GM23248 (cell line): ENCODE results near the gene CCNH. TPM values are rescaled to one million over a fixed set of nuclear protein-coding genes. Genes with fewer than 3 reads are reported as not detected.

Experiments
- DNase-seq: peaks from one replicate; pipeline ENCODE4 v3.0.0-alpha.2; 2015
- H2AFZ ChIP-seq: fragments of 200-600 bp; sonication (generic); 2 replicates; pipeline ENCODE4 v1.6.1; 2016; ENCODE audit warnings: antibody characterized with exemption
- H3F3A ChIP-seq: fragments of 200-600 bp; sonication (generic); 2 replicates; pipeline ENCODE4 v1.6.1; 2016; ENCODE audit warnings: mild to moderate bottlenecking, antibody characterized with exemption, mixed run types; ENCODE audit not compliant: insufficient read depth
- H3K27ac ChIP-seq: fragments of 200-600 bp; sonication (generic); 2 replicates; pipeline ENCODE4 v1.5.1; 2016; ENCODE audit warnings: mild to moderate bottlenecking
- H3K27me3 ChIP-seq: fragments of 200-600 bp; sonication (generic); replicated peaks from 2 replicates; pipeline ENCODE4 v1.6.1; 2016; ENCODE audit warnings: mild to moderate bottlenecking; ENCODE audit not compliant: insufficient read depth
- H3K36me3 ChIP-seq: fragments of 200-600 bp; sonication (generic); 2 replicates; pipeline ENCODE4 v1.6.1; 2016; ENCODE audit warnings: low read depth, mild to moderate bottlenecking
- H3K4me1 ChIP-seq: fragments of 200-600 bp; sonication (generic); 2 replicates; pipeline ENCODE4 v1.6.1; 2016; ENCODE audit warnings: mild to moderate bottlenecking; ENCODE audit not compliant: insufficient read depth
- H3K4me2 ChIP-seq: fragments of 200-600 bp; sonication (generic); one replicate; pipeline ENCODE4 v1.6.1; 2016; ENCODE audit warnings: mild to moderate bottlenecking; ENCODE audit not compliant: unreplicated experiment
- H3K4me3 ChIP-seq: fragments of 200-600 bp; sonication (generic); 2 replicates; pipeline ENCODE4 v1.5.1; 2016; ENCODE audit warnings: mild to moderate bottlenecking
- H3K79me2 ChIP-seq: fragments of 200-600 bp; sonication (generic); 2 replicates; pipeline ENCODE4 v1.6.1; 2016; ENCODE audit warnings: mild to moderate bottlenecking; ENCODE audit not compliant: insufficient read depth
- H3K9ac ChIP-seq: fragments of 200-600 bp; sonication (generic); 2 replicates; pipeline ENCODE4 v1.6.1; 2016; ENCODE audit warnings: mild to moderate bottlenecking
- H3K9me2 ChIP-seq: fragments of 200-600 bp; sonication (generic); 2 replicates; pipeline ENCODE4 v1.6.1; 2016; ENCODE audit warnings: mixed run types, mild to moderate bottlenecking, moderate library complexity; ENCODE audit not compliant: insufficient read depth
- H3K9me3 ChIP-seq: fragments of 200-600 bp; sonication (generic); one replicate; pipeline ENCODE4 v1.6.1; 2017; ENCODE audit warnings: low read depth
- H4K20me1 ChIP-seq: fragments of 200-600 bp; sonication (generic); 2 replicates; pipeline ENCODE4 v1.6.0; 2016; ENCODE audit not compliant: insufficient read depth
- EZH2 ChIP-seq: fragments of 200-600 bp; sonication (generic); IDR thresholded peaks from 2 replicates; pipeline ENCODE4 v1.6.1; 2018; ENCODE audit warnings: antibody characterized with exemption, mild to moderate bottlenecking; ENCODE audit not compliant: insufficient read depth, poor library complexity, severe bottlenecking
- EZH2phosphoT487 ChIP-seq: fragments of 200-600 bp; sonication (generic); IDR thresholded peaks from 2 replicates; pipeline ENCODE4 v1.6.1; 2018; ENCODE audit warnings: antibody characterized with exemption, moderate library complexity, mild to moderate bottlenecking, low read depth; ENCODE audit not compliant: insufficient read depth
- WGBS, 2 experiments: methylation state at CpG; one replicate each; pipeline ENCODE4 v1.1.6; 2015 to 2017; ENCODE audit warnings: low lambda C conversion rate in 2 of 2, low coverage in 1 of 2; ENCODE audit errors: missing lambda C conversion rate in 2 of 2; 5-methylcytosine and 5-hydroxymethylcytosine counted together
- in situ Hi-C: fragments of 300-500 bp; cut with MboI; formaldehyde crosslinking; loops from 2 replicates; pipeline ENCODE4 v1.15.0; 2020
- polyA plus RNA-seq: library from polyadenylated mRNA; unstranded; fragments of >200 nt; fragmentation: Nextera tagmentation; extraction: Ambion mirVana; gene quantifications from 2 replicates; pipeline ENCODE4 v1.2.1, GENCODE V29; 2016
- total RNA-seq: library from RNA; depleted of rRNA; stranded (reverse); fragments of >200 nt; shearing (Covaris generic); gene quantifications from 2 replicates; pipeline ENCODE4 v1.2.3, GENCODE V29; 2014

CCNH gene
- total and polyA plus RNA-seq, 2 experiments from 2014 or later, result 60.2 to 69.7 TPM

GRCh38 chr5:87398981-87399614 lies 13.6 kb downstream of the CCNH start:
- H3K79me2 ChIP-seq, result peaks cover 39% of the 10 kb centered on the region
- no peak overlapping the region for H3K4me2 ChIP-seq
- TF ChIP-seq EZH2phosphoT487 (no peak), EZH2 (no peak)
- 88 to 89% methylated on average over 5 of the region's 5 CpGs for WGBS, 2 experiments
- H2AFZ ChIP-seq, result no peak overlapping the region
- no peaks in the 10 kb centered on the region for H4K20me1 ChIP-seq
- H3K36me3 ChIP-seq, result peaks cover 63% of the 10 kb centered on the region
- H3K27me3 ChIP-seq, result no peaks in the 10 kb centered on the region
- H3K4me3 ChIP-seq, result no peak overlapping the region
- H3K9ac ChIP-seq, result no peak overlapping the region
- H3K9me2 ChIP-seq, result no peaks in the 10 kb centered on the region
- H3F3A ChIP-seq, result peaks cover 90% of the 10 kb centered on the region
- H3K4me1 ChIP-seq, result peaks cover 19% of the 10 kb centered on the region
- no peak overlapping the region for H3K27ac ChIP-seq
- in situ Hi-C loops, result no loop called here
- DNase-seq, result no peak
- no peaks in the 10 kb centered on the region for H3K9me3 ChIP-seq

- peak overlapping the region; percentile 92 for H3K27ac ChIP-seq
- peaks cover 87% of the 10 kb centered on the region for H3F3A ChIP-seq
- no peaks in the 10 kb centered on the region for H3K9me3 ChIP-seq
- H3K4me1 ChIP-seq, result peaks cover 54% of the 10 kb centered on the region
- H4K20me1 ChIP-seq, result no peaks in the 10 kb centered on the region
- TF ChIP-seq EZH2, result no peak
- TF ChIP-seq EZH2phosphoT487, result no peak
- no peaks in the 10 kb centered on the region for H3K9me2 ChIP-seq
- peak; percentile 76 for DNase-seq
- no peak overlapping the region for H3K4me3 ChIP-seq
- H3K79me2 ChIP-seq, result peaks cover 41% of the 10 kb centered on the region
- peaks cover 63% of the 10 kb centered on the region for H3K36me3 ChIP-seq
- H3K27me3 ChIP-seq, result no peaks in the 10 kb centered on the region
- H2AFZ ChIP-seq, result no peak overlapping the region
- in situ Hi-C loops, result no loop called here
- 62 to 63% methylated on average over 3 of the region's 3 CpGs for WGBS, 2 experiments
- peak overlapping the region; percentile 39 for H3K9ac ChIP-seq
- peak overlapping the region; percentile 71 for H3K4me2 ChIP-seq
These were observed 18.1 kb downstream of the CCNH start for GRCh38 chr5:87394411-87395165.

GRCh38 chr5:87393331-87393730 lies 19.4 kb downstream of the CCNH start:
- Histone ChIP-seq H2AFZ (no peak overlapping the region), H3K4me1 (peaks cover 55% of the 10 kb centered on the region), H3K36me3 (peaks cover 62% of the 10 kb centered on the region), H3K9ac (peak overlapping the region; percentile 63), H3K27ac (peak overlapping the region; percentile 92), H3K4me2 (peak overlapping the region; percentile 71), H3F3A (peaks cover 85% of the 10 kb centered on the region), H3K9me2 (no peaks in the 10 kb centered on the region), H4K20me1 (no peaks in the 10 kb centered on the region), H3K79me2 (peaks cover 48% of the 10 kb centered on the region), H3K9me3 (no peaks in the 10 kb centered on the region), H3K27me3 (no peaks in the 10 kb centered on the region), H3K4me3 (peak overlapping the region; percentile 17)
- 1 to 2% methylated on average over 2 of the region's 2 CpGs for WGBS, 2 experiments
- peak; percentile 87 for DNase-seq
- TF ChIP-seq EZH2 (no peak), EZH2phosphoT487 (no peak)
- in situ Hi-C loops, result no loop called here

- Histone ChIP-seq H3K27ac (peak overlapping the region; percentile 92), H3K27me3 (no peaks in the 10 kb centered on the region), H2AFZ (no peak overlapping the region), H3K9ac (peak overlapping the region; percentile 63), H3K4me2 (peak overlapping the region; percentile 71), H3K4me3 (peak overlapping the region; percentile 15; the same call in 1 of the 2 replicates), H3K9me3 (no peaks in the 10 kb centered on the region), H4K20me1 (no peaks in the 10 kb centered on the region), H3F3A (peaks cover 85% of the 10 kb centered on the region), H3K9me2 (no peaks in the 10 kb centered on the region), H3K36me3 (peaks cover 61% of the 10 kb centered on the region), H3K4me1 (peaks cover 58% of the 10 kb centered on the region), H3K79me2 (peaks cover 52% of the 10 kb centered on the region)
- WGBS, 2 experiments, result 4 to 7% methylated on average over 4 of the region's 4 CpGs
- no peak for DNase-seq
- TF ChIP-seq EZH2phosphoT487 (no peak), EZH2 (no peak)
- in situ Hi-C loops, result no loop called here
These were observed 19.9 kb downstream of the CCNH start for GRCh38 chr5:87392801-87393200.
